Measurements from ENCODE around the gene SYT14.

DNA sequence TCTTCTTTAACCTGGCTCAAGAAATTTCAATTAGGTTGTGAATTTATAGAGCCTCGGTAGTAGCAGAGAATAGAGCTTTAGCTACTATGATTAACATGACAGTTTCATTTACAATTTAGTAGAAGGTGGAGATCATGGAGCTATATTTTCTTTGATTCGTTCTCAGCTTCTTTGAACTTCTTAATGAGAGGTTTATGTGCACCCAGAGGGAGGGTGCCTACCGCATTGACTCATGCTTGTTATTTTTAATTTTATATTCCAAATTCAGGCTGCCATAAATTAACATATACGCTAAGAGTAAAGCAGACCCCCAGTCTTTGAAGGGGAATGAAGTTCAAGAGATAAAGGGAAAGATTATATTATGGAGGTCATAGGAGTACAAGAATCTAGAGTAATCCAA, 24.4 kb downstream of the SYT14 start:
- TF ChIP-seq, protein P1, sequence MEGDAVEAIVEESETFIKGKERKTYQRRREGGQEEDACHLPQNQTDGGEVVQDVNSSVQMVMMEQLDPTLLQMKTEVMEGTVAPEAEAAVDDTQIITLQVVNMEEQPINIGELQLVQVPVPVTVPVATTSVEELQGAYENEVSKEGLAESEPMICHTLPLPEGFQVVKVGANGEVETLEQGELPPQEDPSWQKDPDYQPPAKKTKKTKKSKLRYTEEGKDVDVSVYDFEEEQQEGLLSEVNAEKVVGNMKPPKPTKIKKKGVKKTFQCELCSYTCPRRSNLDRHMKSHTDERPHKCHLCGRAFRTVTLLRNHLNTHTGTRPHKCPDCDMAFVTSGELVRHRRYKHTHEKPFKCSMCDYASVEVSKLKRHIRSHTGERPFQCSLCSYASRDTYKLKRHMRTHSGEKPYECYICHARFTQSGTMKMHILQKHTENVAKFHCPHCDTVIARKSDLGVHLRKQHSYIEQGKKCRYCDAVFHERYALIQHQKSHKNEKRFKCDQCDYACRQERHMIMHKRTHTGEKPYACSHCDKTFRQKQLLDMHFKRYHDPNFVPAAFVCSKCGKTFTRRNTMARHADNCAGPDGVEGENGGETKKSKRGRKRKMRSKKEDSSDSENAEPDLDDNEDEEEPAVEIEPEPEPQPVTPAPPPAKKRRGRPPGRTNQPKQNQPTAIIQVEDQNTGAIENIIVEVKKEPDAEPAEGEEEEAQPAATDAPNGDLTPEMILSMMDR (IDR thresholded peaks at IDR 0.05): no peak
- no peak for TF ChIP-seq POLR2AphosphoS5 (IDR thresholded peaks at IDR 0.05)
- TF ChIP-seq POLR2A (IDR thresholded peaks at IDR 0.05): no peak
- no peak for TF ChIP-seq EP300 (IDR thresholded peaks at IDR 0.05)
